ENCODE results near the gene GREB1L. TPM values are rescaled to one million over a fixed set of nuclear protein-coding genes. Genes with fewer than 3 reads are reported as not detected.

The GREB1L gene
- total and polyA plus RNA-seq, 2 of the 13 experiments (the other 11 are each of a cell fraction or from before 2014, with no cell fraction given) = 0.17 to 0.66 TPM

DNA sequence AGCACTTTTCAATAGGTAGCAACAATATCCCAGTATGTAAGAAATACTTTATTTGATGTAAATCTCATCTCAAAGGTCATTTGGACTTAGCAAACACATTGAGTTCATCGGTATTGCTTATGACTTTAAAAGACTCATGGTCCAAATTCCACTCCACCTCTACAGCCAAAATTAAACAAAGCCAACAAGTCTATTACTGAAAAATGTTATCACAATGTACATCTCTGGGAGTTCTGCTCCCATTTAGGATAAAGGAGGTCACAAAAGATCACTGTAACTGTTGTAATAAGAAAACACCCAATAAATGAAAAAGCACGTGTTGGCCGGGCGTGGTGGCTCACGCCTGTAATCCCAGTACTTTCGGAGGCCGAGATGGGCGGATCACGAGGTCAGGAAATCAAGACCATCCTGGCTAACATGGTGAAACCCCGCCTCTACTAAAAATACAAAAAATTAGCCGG, 308.5 kb downstream of the GREB1L start (continued):
- TF ChIP-seq, protein P1, sequence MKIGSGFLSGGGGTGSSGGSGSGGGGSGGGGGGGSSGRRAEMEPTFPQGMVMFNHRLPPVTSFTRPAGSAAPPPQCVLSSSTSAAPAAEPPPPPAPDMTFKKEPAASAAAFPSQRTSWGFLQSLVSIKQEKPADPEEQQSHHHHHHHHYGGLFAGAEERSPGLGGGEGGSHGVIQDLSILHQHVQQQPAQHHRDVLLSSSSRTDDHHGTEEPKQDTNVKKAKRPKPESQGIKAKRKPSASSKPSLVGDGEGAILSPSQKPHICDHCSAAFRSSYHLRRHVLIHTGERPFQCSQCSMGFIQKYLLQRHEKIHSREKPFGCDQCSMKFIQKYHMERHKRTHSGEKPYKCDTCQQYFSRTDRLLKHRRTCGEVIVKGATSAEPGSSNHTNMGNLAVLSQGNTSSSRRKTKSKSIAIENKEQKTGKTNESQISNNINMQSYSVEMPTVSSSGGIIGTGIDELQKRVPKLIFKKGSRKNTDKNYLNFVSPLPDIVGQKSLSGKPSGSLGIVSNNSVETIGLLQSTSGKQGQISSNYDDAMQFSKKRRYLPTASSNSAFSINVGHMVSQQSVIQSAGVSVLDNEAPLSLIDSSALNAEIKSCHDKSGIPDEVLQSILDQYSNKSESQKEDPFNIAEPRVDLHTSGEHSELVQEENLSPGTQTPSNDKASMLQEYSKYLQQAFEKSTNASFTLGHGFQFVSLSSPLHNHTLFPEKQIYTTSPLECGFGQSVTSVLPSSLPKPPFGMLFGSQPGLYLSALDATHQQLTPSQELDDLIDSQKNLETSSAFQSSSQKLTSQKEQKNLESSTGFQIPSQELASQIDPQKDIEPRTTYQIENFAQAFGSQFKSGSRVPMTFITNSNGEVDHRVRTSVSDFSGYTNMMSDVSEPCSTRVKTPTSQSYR (CRISPR knock-in tag; IDR thresholded peaks at IDR 0.05; ENCODE audit: borderline replicate concordance) = peak; percentile 34; the same call in 1 of the 2 replicates
- TF ChIP-seq AKAP8 (CRISPR knock-in tag; IDR thresholded peaks at IDR 0.05) (no peak), ZNF264 (CRISPR knock-in tag; IDR thresholded peaks at IDR 0.05) (0 out of 2 replicates have a peak, but pooled peaks have one; percentile 24), CENPX (CRISPR knock-in tag; IDR thresholded peaks at IDR 0.05) (no peak), THAP11 (CRISPR knock-in tag; IDR thresholded peaks at IDR 0.05) (peak; percentile 62), PHF8 (CRISPR knock-in tag; IDR thresholded peaks at IDR 0.05) (0 out of 2 replicates have a peak, but pooled peaks have one; percentile 33), NRL (CRISPR knock-in tag; IDR thresholded peaks at IDR 0.05; ENCODE audit: borderline replicate concordance) (no peak)
- TF ChIP-seq, protein P2, sequence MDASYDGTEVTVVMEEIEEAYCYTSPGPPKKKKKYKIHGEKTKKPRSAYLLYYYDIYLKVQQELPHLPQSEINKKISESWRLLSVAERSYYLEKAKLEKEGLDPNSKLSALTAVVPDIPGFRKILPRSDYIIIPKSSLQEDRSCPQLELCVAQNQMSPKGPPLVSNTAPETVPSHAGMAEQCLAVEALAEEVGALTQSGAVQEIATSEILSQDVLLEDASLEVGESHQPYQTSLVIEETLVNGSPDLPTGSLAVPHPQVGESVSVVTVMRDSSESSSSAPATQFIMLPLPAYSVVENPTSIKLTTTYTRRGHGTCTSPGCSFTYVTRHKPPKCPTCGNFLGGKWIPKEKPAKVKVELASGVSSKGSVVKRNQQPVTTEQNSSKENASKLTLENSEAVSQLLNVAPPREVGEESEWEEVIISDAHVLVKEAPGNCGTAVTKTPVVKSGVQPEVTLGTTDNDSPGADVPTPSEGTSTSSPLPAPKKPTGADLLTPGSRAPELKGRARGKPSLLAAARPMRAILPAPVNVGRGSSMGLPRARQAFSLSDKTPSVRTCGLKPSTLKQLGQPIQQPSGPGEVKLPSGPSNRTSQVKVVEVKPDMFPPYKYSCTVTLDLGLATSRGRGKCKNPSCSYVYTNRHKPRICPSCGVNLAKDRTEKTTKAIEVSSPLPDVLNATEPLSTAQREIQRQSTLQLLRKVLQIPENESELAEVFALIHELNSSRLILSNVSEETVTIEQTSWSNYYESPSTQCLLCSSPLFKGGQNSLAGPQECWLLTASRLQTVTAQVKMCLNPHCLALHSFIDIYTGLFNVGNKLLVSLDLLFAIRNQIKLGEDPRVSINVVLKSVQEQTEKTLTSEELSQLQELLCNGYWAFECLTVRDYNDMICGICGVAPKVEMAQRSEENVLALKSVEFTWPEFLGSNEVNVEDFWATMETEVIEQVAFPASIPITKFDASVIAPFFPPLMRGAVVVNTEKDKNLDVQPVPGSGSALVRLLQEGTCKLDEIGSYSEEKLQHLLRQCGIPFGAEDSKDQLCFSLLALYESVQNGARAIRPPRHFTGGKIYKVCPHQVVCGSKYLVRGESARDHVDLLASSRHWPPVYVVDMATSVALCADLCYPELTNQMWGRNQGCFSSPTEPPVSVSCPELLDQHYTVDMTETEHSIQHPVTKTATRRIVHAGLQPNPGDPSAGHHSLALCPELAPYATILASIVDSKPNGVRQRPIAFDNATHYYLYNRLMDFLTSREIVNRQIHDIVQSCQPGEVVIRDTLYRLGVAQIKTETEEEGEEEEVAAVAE (CRISPR knock-in tag; IDR thresholded peaks at IDR 0.05; ENCODE audit: borderline replicate concordance) = no peak
- TF ChIP-seq, protein P3, sequence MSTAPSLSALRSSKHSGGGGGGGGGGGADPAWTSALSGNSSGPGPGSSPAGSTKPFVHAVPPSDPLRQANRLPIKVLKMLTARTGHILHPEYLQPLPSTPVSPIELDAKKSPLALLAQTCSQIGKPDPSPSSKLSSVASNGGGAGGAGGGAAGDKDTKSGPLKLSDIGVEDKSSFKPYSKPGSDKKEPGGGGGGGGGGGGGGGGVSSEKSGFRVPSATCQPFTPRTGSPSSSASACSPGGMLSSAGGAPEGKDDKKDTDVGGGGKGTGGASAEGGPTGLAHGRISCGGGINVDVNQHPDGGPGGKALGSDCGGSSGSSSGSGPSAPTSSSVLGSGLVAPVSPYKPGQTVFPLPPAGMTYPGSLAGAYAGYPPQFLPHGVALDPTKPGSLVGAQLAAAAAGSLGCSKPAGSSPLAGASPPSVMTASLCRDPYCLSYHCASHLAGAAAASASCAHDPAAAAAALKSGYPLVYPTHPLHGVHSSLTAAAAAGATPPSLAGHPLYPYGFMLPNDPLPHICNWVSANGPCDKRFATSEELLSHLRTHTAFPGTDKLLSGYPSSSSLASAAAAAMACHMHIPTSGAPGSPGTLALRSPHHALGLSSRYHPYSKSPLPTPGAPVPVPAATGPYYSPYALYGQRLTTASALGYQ (CRISPR knock-in tag; IDR thresholded peaks at IDR 0.05) = peak; percentile 88; the same call in 1 of the 2 replicates
- TF ChIP-seq, protein P4, sequence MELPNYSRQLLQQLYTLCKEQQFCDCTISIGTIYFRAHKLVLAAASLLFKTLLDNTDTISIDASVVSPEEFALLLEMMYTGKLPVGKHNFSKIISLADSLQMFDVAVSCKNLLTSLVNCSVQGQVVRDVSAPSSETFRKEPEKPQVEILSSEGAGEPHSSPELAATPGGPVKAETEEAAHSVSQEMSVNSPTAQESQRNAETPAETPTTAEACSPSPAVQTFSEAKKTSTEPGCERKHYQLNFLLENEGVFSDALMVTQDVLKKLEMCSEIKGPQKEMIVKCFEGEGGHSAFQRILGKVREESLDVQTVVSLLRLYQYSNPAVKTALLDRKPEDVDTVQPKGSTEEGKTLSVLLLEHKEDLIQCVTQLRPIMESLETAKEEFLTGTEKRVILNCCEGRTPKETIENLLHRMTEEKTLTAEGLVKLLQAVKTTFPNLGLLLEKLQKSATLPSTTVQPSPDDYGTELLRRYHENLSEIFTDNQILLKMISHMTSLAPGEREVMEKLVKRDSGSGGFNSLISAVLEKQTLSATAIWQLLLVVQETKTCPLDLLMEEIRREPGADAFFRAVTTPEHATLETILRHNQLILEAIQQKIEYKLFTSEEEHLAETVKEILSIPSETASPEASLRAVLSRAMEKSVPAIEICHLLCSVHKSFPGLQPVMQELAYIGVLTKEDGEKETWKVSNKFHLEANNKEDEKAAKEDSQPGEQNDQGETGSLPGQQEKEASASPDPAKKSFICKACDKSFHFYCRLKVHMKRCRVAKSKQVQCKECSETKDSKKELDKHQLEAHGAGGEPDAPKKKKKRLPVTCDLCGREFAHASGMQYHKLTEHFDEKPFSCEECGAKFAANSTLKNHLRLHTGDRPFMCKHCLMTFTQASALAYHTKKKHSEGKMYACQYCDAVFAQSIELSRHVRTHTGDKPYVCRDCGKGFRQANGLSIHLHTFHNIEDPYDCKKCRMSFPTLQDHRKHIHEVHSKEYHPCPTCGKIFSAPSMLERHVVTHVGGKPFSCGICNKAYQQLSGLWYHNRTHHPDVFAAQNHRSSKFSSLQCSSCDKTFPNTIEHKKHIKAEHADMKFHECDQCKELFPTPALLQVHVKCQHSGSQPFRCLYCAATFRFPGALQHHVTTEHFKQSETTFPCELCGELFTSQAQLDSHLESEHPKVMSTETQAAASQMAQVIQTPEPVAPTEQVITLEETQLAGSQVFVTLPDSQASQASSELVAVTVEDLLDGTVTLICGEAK (IDR thresholded peaks at IDR 0.05) = no peak
- TF ChIP-seq, protein P4 (CRISPR knock-in tag; IDR thresholded peaks at IDR 0.05) = 0 out of 2 replicates have a peak, but pooled peaks have one; percentile 38

Measured in HepG2 (cell line).